ENCODE measurements around the gene IKZF2.
"Not testable (repeated sequence)": the region's sequence is repeated elsewhere in the genome, so short reads cannot be mapped to it uniquely, and the experiment has no call there.

The IKZF2 gene

GRCh38 chr2:213064099-213064498 lies 87.3 kb downstream of the IKZF2 start:
- no peak overlapping the region for H3K4me3 ChIP-seq (ENCODE audit: low read depth, low read length)

GRCh38 chr2:213057977-213058376 lies 93.4 kb downstream of the IKZF2 start:
- no peak overlapping the region for H3K4me3 ChIP-seq (ENCODE audit: low read depth, low read length)

- no peak overlapping the region for H3K4me3 ChIP-seq (ENCODE audit: low read depth, low read length)
Measured at GRCh38 chr2:213046431-213046830, 105.0 kb downstream of the IKZF2 start.

GRCh38 chr2:213043566-213043965 lies 107.8 kb downstream of the IKZF2 start:
- no peak overlapping the region for H3K4me3 ChIP-seq (ENCODE audit: low read depth, low read length)

GRCh38 chr2:213042262-213042661 lies 109.2 kb downstream of the IKZF2 start:
- no peak overlapping the region for H3K4me3 ChIP-seq (ENCODE audit: low read depth, low read length)

GRCh38 chr2:213036836-213037235 lies 114.6 kb downstream of the IKZF2 start:
- H3K4me3 ChIP-seq (ENCODE audit: low read depth, low read length) = no peak overlapping the region

- H3K4me3 ChIP-seq (ENCODE audit: low read depth, low read length) = no peak overlapping the region
Measured at GRCh38 chr2:213034585-213034984, 116.8 kb downstream of the IKZF2 start.

GRCh38 chr2:213032607-213033006 lies 118.8 kb downstream of the IKZF2 start:
- no peak overlapping the region for H3K4me3 ChIP-seq (ENCODE audit: low read depth, low read length)

DNA sequence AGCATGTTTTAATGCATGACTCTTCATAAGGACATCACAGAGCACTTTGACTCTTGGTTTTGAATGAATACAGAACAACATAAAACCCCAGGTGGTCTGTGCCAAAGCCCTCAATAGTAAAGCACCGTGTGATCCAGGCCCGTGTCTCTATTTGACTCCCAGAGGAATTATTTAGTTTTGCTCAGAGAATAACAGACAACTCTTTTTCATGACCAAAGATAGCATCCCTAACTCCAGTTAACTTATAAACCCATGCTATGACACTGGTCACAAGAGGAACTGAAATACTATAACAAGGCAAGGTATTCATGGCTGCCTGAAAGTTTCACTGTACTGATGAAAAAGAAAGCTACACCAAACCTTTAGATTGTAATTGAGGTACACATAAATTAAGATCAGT lies 128.4 kb downstream of the IKZF2 start:
- no peak overlapping the region for H3K4me3 ChIP-seq (ENCODE audit: low read depth, low read length)

GRCh38 chr2:213021971-213022899 lies 129.2 kb downstream of the IKZF2 start:
- no peak overlapping the region for H3K4me3 ChIP-seq (ENCODE audit: low read depth, low read length)

GRCh38 chr2:213020913-213021312 lies 130.5 kb downstream of the IKZF2 start:
- H3K4me3 ChIP-seq (ENCODE audit: low read depth, low read length) = not testable (repeated sequence)

GRCh38 chr2:213020268-213020667 lies 131.1 kb downstream of the IKZF2 start:
- no peak overlapping the region for H3K4me3 ChIP-seq (ENCODE audit: low read depth, low read length)

- H3K4me3 ChIP-seq (ENCODE audit: low read depth, low read length) = no peak overlapping the region
Measured at GRCh38 chr2:213019368-213019767, 132.0 kb downstream of the IKZF2 start.

DNA sequence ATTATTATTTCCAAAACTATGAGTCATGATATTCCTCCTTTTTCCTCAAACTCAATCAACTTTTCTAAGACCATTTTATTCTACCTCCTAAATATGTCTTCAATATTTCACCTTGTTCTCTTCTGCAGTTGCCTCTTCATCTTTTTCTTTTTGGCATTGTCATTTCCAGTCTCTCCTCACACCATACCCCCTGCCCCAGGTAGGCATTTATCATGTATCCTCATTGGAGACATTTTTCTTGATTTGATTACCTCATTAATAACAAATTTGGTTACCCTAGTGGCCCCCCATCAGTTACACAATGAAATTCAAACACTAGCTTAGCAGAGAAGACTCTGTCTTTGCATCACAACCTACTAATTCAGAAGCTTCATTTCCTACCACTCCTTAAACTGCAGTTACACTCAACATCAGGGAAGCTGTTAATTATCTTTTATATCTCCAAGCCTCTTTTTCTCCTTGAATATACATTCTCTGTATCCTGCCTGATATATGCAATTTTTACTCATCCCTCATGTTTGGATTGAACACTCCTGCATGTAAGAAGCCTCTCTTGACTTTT lies 133.0 kb downstream of the IKZF2 start:
- H3K4me3 ChIP-seq (ENCODE audit: low read depth, low read length) = no peak overlapping the region

- H3K4me3 ChIP-seq (ENCODE audit: low read depth, low read length) = no peak overlapping the region
Measured at GRCh38 chr2:213017404-213017803, 134.0 kb downstream of the IKZF2 start.

- H3K4me3 ChIP-seq (ENCODE audit: low read depth, low read length) = no peak overlapping the region
Measured at GRCh38 chr2:213016984-213017351, 134.4 kb downstream of the IKZF2 start.

DNA sequence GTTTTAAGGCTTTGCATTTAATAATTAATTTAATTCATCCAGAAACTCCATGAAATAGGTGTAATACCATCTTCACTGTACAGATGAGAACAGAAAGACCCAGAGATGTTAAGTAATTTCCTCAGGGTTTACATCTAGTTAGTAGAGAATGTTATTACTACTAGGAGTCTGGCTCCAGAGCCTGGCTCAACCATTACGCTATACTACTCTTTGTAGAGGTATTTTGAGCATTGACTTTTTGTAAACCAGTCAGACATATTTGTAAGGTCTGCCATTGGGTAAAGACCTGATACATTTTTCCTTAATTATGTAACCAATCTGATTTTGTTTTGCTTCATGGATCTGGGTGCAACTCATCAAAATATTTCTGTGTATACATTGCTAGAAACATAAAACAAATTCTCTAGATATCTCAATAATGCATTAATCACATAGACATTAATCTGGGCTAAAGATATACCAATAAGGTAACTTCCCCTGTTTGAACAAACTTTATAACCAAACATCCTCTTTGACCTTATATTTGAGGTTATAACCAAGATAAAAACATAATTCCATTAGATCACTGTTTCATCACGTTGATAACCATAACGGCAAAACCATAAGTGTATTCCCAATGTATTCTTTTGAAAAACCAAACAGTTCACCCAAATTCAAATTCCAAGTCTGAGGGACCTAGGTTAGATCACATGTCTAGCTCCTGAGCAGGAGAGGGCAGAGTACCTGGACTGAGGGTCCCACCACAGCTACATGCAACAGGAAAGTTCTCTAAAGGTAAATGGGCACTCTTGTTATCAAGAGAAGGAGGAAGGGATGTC lies 135.0 kb downstream of the IKZF2 start:
- H3K4me3 ChIP-seq (ENCODE audit: low read depth, low read length) = no peak overlapping the region

- no peak overlapping the region for H3K4me3 ChIP-seq (ENCODE audit: low read depth, low read length)
Measured at GRCh38 chr2:213015387-213016165, 135.8 kb downstream of the IKZF2 start.

- no peak overlapping the region for H3K4me3 ChIP-seq (ENCODE audit: low read depth, low read length)
Measured at GRCh38 chr2:213013979-213014378, 137.4 kb downstream of the IKZF2 start.

- H3K4me3 ChIP-seq (ENCODE audit: low read depth, low read length) = no peak overlapping the region
Measured at GRCh38 chr2:213011505-213011904, 139.9 kb downstream of the IKZF2 start.
